Activated T-cell treated with anti-CD3 and anti-CD28 coated beads, Interleukin-2, amount 50 U/mL, for 24 hours (primary cell): ENCODE measurements around the gene MALRD1.
"Not testable (repeated sequence)": the region's sequence is repeated elsewhere in the genome, so short reads cannot be mapped to it uniquely, and the experiment has no call there.

ENCODE experiments used
- DNase-seq: peaks from one replicate; pipeline ENCODE4 v3.0.0-alpha.2; 2020
- H3K27ac Mint-ChIP-seq: 2 replicates; pipeline ENCODE4 v1.8.0; 2020; ENCODE audit warnings: mild to moderate bottlenecking, mixed read lengths
- H3K27me3 Mint-ChIP-seq: 2 replicates; pipeline ENCODE4 v1.8.0; 2020; ENCODE audit warnings: mixed read lengths
- H3K36me3 Mint-ChIP-seq: 2 replicates; pipeline ENCODE4 v1.8.0; 2020; ENCODE audit warnings: low read depth, mixed read lengths
- H3K4me1 Mint-ChIP-seq: 2 replicates; pipeline ENCODE4 v1.8.0; 2020; ENCODE audit warnings: low read depth, mixed read lengths
- H3K4me3 Mint-ChIP-seq: 2 replicates; pipeline ENCODE4 v1.8.0; 2020; ENCODE audit warnings: mild to moderate bottlenecking, moderate library complexity, mixed read lengths
- H3K9me3 Mint-ChIP-seq: 2 replicates; pipeline ENCODE4 v1.8.0; 2020; ENCODE audit warnings: mixed read lengths

The MALRD1 gene

DNA sequence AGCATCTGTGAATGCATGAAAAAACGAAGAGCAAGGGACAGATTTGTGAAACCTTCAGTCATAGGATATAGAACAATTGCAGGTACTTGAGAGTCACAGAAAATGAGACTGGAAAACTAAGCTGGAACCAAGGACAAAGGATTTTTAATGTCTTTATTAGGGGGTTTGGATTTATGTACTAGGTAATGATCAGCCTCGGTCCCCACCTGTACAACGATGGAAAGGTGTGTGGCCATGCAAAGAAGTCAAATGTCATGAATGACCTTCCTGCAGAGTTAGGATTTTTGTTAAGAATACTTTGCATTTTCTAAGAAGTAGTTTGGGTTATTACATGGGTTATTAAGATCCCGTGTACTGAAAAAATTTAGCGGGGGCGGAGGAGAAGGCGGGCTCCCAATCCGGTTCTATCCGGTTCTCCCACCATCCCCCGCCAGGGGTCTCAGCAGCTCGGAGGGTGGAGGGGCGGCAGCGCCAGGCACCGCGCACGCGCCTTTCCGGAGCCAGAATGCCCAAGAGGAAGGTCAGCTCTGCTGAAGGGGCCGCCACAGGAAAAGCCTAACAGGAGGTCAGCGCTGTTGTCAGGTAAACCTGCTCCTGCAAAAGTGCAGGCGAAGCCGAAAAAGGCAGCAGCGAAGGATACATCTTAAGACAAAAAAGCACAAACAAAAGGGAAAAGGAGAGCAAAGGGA is 440.1 kb downstream of the MALRD1 start:
- peaks cover 2% of the 10 kb centered on the region for H3K9me3 Mint-ChIP-seq
- H3K27me3 Mint-ChIP-seq = peaks cover 4% of the 10 kb centered on the region
- no peak overlapping the region for H3K4me3 Mint-ChIP-seq
- no peak overlapping the region for H3K27ac Mint-ChIP-seq
- DNase-seq = no peak
- no peaks in the 10 kb centered on the region for H3K36me3 Mint-ChIP-seq
- peaks cover 8% of the 10 kb centered on the region for H3K4me1 Mint-ChIP-seq

DNA sequence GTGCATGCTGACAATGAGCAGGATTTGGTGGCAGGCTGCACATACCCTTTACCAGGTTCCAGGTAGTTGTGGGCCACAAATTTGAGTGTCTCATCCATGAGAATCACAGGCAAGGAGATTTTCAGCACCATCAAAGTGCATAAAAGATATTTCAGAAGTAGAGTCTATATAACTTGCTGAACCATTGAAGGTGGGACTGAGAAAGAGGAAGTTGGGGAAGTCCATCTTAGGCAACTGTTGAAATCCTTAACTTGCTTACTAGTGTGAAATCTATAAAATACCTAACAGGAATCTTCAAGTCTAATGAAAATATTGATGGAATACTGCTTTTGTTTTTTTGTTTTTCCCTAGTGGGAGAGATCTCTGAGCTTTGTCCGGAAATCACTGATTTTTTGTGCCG is 442.6 kb downstream of the MALRD1 start:
- Mint-ChIP-seq H3K27me3 (peaks cover 4% of the 10 kb centered on the region), H3K27ac (no peak overlapping the region), H3K4me1 (peaks cover 8% of the 10 kb centered on the region), H3K36me3 (no peaks in the 10 kb centered on the region), H3K4me3 (no peak overlapping the region), H3K9me3 (peaks cover 1% of the 10 kb centered on the region)
- DNase-seq = no peak

DNA sequence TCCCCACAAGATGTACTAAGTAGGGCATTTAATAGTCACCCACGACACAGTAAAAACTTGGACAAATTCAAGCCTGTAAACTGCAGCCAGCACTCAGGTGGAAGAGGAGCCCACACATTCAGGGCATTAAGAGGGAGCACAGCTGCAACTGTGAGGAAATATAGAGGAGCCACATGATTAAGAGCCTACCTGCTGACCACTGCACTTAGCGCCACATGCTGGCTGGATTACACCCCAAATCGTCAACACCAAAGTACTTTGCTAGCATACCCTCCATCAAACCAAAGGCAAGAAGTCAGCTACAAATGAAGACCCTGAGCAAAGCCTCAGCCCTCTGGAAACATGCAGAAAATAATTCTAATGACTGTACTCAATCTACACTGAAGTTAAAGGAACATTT is 445.3 kb downstream of the MALRD1 start:
- Mint-ChIP-seq H3K4me3 (no peak overlapping the region), H3K9me3 (no peaks in the 10 kb centered on the region), H3K4me1 (peaks cover 1% of the 10 kb centered on the region), H3K27me3 (no peaks in the 10 kb centered on the region), H3K36me3 (no peaks in the 10 kb centered on the region), H3K27ac (no peak overlapping the region)
- no peak for DNase-seq

DNA sequence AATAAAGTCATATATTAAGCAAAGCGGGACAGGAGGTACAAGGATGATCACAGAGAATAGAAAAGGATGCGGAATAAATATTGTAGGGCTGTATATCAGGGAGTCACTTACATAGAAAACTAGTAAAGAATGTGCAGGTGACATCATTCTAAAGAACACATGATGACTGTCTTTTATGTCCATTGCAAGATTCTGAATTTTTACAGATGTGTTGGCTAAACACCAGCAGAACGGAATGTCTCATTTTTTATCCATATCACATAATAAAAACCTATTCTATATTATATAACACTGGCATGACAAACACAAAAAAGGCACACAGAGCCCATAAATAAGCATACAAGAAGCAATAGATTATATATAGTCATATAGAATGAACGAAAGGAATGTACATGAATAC is 448.4 kb downstream of the MALRD1 start:
- H3K4me1 Mint-ChIP-seq = no peaks in the 10 kb centered on the region
- H3K27me3 Mint-ChIP-seq = no peaks in the 10 kb centered on the region
- H3K27ac Mint-ChIP-seq = no peak overlapping the region
- no peaks in the 10 kb centered on the region for H3K36me3 Mint-ChIP-seq
- DNase-seq = no peak
- H3K9me3 Mint-ChIP-seq = no peaks in the 10 kb centered on the region
- H3K4me3 Mint-ChIP-seq = no peak overlapping the region

DNA sequence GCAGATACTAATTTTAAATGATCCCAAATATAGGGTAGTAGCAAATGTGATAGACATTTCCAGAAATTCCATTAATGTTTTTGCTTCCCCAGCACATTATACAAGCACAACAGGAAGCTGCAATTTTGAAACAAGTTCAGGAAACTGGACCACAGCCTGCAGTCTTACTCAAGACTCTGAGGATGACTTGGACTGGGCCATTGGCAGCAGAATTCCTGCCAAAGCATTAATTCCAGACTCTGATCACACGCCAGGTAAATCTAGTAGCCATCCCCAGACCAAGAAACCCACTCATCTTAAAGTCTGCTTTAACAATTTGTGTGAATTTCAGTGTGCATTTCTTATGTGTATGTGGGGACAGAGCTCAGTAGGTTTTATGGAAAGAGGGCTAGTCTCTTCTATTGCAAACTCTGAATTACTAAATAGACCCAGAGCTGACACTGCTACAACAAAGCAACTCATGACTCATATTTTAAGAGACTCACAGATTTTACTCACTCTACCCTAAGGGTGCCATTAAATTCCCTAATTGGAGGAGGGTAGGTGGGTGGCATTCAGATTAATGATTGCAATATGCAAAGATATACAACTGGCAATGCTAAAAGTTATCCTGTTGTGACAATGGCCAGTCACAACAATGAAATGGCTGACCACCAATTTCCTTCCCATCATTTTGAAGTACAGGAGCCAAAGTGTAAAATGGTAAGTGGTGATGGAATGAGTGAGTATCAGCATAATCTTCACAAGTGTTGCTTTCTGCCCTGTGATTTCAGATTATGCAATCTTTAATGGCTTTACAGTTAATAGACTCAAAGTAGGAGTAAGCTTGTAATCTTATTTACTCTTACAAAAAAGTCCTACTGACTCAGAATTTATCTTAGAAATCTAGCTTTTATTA is 450.0 kb downstream of the MALRD1 start:
- Mint-ChIP-seq H3K27ac (no peak overlapping the region), H3K4me1 (no peaks in the 10 kb centered on the region), H3K36me3 (no peaks in the 10 kb centered on the region), H3K4me3 (no peak overlapping the region), H3K27me3 (no peaks in the 10 kb centered on the region), H3K9me3 (no peaks in the 10 kb centered on the region)
- DNase-seq = no peak

DNA sequence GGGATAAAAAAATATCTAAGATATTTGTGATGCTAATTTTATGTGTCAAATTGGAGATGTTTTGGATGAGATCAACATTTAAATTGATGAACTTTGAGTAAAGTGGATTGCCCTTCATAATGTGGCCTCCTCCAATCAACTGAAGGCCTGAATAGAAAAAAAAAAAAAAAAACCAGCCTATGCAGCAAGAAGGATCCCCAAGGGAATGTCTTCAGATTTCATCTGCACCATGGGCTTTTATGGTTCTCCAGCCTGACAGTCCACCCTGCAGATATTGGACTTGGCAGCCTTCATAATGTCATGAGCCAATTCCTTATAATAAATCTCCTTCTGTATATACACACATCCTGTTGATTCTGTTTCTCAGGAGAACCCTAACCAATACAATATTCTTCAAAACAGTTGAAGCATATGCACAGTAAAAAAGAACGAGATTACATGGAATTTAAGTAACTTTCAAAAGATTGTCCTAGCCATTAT is 450.7 kb downstream of the MALRD1 start:
- Mint-ChIP-seq H3K4me3 (no peak overlapping the region), H3K27me3 (no peaks in the 10 kb centered on the region), H3K36me3 (no peaks in the 10 kb centered on the region), H3K4me1 (no peaks in the 10 kb centered on the region), H3K9me3 (no peaks in the 10 kb centered on the region), H3K27ac (no peak overlapping the region)
- DNase-seq = no peak

DNA sequence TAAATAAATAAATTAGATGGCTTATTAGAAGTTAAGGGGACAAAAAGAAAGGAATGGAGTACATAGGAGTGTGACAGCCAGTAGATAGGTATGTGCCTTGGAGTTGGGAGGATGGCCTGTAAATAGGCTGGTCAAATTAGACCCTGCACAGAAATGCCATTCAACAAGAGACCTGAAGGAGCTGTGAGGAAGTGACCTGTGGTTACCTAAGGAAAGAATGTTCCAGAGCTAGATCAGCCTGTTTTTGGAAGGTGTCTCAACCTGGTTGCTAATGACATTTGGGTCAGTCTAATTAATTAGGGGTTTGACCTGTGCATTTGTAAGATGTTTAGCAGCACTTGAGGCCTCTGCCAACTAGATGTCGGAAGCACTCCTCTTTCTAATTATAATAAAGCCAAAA is 452.4 kb downstream of the MALRD1 start:
- H3K36me3 Mint-ChIP-seq = no peaks in the 10 kb centered on the region
- no peaks in the 10 kb centered on the region for H3K4me1 Mint-ChIP-seq
- H3K9me3 Mint-ChIP-seq = no peaks in the 10 kb centered on the region
- no peaks in the 10 kb centered on the region for H3K27me3 Mint-ChIP-seq
- no peak overlapping the region for H3K4me3 Mint-ChIP-seq
- no peak for DNase-seq
- H3K27ac Mint-ChIP-seq = no peak overlapping the region

DNA sequence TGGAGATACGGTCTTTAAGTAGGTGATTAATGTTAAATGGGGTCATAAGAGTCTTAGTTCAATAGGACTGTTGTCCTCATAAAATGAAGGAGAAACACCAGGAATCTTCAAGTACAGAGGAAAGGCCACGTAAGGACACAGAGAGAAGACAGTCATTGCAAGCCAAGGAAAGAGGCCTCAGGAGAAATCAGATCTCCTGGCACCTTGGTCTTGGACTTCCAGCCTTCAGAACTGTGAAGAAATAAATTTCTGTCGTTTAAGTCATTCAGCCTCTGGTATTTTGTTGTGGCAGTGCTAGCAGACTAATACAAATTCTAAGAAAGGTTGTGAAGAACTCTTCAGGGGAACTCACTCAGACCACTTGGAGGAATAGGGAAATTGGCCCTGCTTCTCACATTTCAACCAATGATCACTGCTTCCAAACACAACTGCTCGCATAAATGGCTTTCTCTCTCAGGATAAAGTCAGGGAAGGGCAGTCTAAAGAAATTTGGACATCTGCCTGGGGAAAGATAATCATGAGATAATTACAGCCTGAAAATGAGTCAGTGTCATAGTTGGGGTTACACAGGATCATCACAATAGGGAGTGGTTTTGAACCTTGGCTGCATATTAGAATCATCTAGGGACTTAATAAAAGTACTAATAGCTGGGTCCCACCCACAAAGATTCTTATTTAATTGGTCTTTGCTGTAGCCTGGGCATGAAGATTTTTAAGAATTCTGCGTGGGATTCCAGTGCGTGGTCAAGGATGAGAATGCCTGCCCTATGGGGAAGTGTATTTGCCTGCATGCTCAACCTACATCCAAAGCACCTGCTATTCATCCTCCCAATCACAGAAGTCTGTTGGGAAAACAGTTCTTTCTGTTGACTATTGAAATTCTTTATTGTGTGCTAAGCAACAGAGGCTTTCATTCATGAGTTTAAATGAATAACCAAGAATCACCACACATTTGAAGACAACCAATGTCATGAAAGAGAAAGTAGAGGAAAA is 457.0 kb downstream of the MALRD1 start:
- Mint-ChIP-seq H3K4me3 (no peak overlapping the region), H3K4me1 (no peaks in the 10 kb centered on the region), H3K27me3 (no peaks in the 10 kb centered on the region), H3K27ac (no peak overlapping the region), H3K9me3 (peaks cover 3% of the 10 kb centered on the region), H3K36me3 (no peaks in the 10 kb centered on the region)
- DNase-seq = no peak

DNA sequence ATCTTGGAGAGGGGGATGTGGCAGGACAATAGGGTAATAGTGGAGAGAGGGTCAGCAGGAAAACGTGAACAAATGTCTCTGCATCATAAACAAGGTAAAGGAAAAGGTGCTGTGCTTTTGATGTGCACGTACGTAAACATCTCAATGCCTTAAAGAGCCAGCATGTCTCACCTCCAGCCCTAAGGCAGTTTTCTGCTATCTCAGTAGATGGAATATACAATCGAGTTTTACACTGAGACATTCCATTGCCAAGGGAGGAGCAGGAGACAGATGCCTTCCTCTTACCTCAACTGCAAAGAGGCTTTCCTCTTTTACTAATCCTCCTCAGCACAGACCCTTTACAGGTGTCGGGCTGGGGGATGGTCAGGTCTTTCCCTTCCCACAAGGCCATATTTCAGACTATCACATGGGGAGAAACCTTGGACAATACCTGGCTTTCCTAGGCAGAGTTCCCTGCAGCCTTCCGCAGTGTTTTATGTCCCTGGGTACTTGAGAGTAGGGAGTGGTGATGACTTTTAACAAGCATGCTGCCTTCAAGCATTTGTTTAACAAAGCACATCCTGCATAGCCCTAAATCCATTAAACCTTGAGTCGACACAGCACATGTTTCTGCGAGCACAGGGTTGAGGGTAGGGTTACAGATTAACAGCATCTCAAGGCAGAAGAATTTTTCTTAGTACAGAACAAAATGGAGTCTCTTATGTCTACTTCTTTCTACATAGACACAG is 461.6 kb downstream of the MALRD1 start:
- DNase-seq, H3K36me3 Mint-ChIP-seq, H3K9me3 Mint-ChIP-seq, H3K4me3 Mint-ChIP-seq, H3K27ac Mint-ChIP-seq, H3K27me3 Mint-ChIP-seq, H3K4me1 Mint-ChIP-seq: not testable (repeated sequence)

DNA sequence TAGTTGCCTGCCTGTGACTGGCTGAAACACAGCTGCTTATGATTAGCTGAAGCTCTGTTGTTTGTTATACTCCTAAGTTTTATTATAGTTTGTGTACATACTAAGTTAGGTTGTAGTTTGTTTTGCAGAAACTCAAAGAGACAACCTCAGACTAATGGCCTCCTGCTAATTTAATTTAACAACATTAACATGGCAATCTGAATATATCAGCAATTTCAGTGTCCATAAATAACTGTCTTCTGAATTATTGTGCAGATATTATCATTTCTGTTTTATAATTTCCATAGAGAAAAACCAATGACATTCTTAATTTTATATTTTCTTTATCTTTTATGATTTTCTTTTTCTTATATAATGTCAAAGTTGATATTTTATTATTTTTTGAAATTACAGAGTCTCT is 469.5 kb downstream of the MALRD1 start:
- Mint-ChIP-seq H3K4me3 (no peak overlapping the region), H3K27me3 (no peaks in the 10 kb centered on the region), H3K27ac (no peak overlapping the region), H3K9me3 (peaks cover 7% of the 10 kb centered on the region), H3K4me1 (peaks cover 1% of the 10 kb centered on the region), H3K36me3 (no peaks in the 10 kb centered on the region)
- DNase-seq = no peak

DNA sequence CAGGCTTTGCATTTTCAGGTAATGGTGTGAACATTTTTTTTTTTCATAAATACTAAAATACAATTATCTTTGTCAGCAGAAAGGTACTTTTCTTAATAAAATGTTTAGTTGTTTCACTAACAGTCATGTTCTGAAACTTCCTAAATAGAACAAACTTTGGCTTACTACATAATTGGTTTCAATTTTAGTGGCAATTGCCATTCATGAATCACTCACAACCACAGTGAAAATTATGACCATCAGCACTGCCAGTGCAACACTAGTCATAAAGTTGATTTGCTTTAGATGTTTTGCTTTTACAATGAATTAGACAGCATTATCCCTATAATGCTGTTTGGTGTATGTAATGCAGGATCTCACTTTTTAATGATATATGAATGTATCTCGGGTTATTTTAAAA is 470.0 kb downstream of the MALRD1 start:
- no peak overlapping the region for H3K27ac Mint-ChIP-seq
- no peaks in the 10 kb centered on the region for H3K36me3 Mint-ChIP-seq
- peaks cover 1% of the 10 kb centered on the region for H3K4me1 Mint-ChIP-seq
- H3K9me3 Mint-ChIP-seq = peaks cover 7% of the 10 kb centered on the region
- H3K27me3 Mint-ChIP-seq = no peaks in the 10 kb centered on the region
- no peak overlapping the region for H3K4me3 Mint-ChIP-seq
- no peak for DNase-seq

DNA sequence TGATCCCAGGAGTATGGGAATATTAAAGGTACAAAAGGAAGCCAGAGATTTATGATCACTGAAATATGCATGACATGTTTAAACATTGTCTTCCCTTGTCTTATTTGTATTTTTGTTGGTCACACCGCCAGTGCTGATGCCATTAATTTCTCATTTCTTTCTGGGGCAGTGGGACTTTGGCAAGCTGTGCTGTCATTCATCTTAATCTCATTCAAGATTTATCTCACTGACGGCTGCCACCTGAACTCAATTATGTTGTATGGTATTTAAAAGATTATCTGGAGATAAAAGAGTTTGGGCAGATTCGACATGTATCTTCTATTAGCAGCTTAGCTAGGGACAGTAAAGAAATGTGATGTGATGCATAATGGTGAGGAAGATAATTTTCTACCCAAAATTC is 482.7 kb downstream of the MALRD1 start:
- Mint-ChIP-seq H3K9me3 (peaks cover 2% of the 10 kb centered on the region), H3K36me3 (no peaks in the 10 kb centered on the region)
- DNase-seq = no peak

DNA sequence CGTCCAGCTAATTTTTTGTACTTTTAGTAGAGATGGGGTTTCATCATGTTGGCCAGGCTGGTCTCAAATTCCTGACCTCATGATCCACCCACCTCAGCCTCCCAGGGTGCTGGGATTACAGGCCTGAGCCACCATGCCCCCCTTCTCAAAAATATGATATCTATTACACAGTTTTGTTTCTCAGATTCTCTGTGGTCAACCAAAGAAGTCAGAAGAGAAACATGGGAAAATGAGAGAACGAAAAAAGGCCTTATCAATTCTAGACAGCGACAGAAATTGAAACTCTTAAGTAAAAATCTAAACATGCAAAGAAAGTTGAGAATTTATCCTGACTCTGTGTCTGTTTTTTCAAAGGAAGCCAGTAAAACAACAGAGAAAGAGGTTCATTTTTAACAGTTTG is 483.8 kb downstream of the MALRD1 start:
- no peaks in the 10 kb centered on the region for H3K27me3 Mint-ChIP-seq
- no peak overlapping the region for H3K4me3 Mint-ChIP-seq
- H3K9me3 Mint-ChIP-seq = peaks cover 2% of the 10 kb centered on the region
- no peaks in the 10 kb centered on the region for H3K36me3 Mint-ChIP-seq
- no peaks in the 10 kb centered on the region for H3K4me1 Mint-ChIP-seq
- no peak overlapping the region for H3K27ac Mint-ChIP-seq
- no peak for DNase-seq

More for the DNA sequence above, 482.7 kb downstream of the MALRD1 start:
- Mint-ChIP-seq H3K4me1 (no peaks in the 10 kb centered on the region), H3K27ac (no peak overlapping the region), H3K27me3 (no peaks in the 10 kb centered on the region), H3K4me3 (no peak overlapping the region)

DNA sequence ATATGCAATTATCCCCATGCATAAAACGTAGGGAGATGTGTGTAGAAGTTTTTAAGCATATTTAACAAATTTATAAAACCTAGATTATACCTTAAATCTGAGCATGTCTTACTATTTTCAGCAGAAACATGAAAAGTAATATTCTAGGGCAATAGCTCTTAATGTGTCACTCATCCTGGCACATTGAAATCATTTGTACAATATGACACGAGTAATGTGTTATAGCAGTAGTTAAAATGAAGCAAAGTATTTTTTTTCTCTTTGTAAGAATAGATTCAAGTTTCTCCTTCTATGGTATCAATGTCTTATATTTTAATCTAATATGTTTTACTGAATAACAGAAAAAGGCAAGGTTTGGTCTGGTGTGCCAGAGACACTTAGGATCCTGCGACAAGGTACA is 492.7 kb downstream of the MALRD1 start:
- H3K4me3 Mint-ChIP-seq = no peak overlapping the region

More for the DNA sequence above, 492.7 kb downstream of the MALRD1 start:
- no peak for DNase-seq
- H3K9me3 Mint-ChIP-seq = peaks cover 2% of the 10 kb centered on the region
- H3K27me3 Mint-ChIP-seq = no peaks in the 10 kb centered on the region
- H3K4me1 Mint-ChIP-seq = no peaks in the 10 kb centered on the region
- no peaks in the 10 kb centered on the region for H3K36me3 Mint-ChIP-seq
- H3K27ac Mint-ChIP-seq = no peak overlapping the region
